IMR-90 (cell line): Measurements from ENCODE around the gene ZKSCAN1. TPM values are rescaled to one million over a fixed set of nuclear protein-coding genes. Genes with fewer than 3 reads are reported as not detected.

Experiments
- ATAC-seq: fragments of 200-7000 bp; cut with Tn5 transposase; 2 replicates; pipeline ENCODE4 v1.9.1; 2020; ENCODE audit warnings: low read depth, mild to moderate bottlenecking, moderate library complexity
- BruUV-seq: library from RNA; stranded (reverse); fragments of 400-500 nt; replicated peaks from 2 replicates; lab custom pipeline; 2021; lab: Mats Ljungman, UMichigan
- CTCF ChIA-PET: fragments of 300-600 bp; formaldehyde crosslinking; extraction: SDS; loops from one replicate; lab custom pipeline; 2021; ENCODE audit warnings: antibody characterized with exemption; lab: Yijun Ruan, JAX
- POLR2A ChIA-PET: fragments of 300-600 bp; sonication (Branson Sonifier 250); formaldehyde crosslinking; loops from one replicate; lab custom pipeline; 2022; ENCODE audit warnings: antibody characterized with exemption; ENCODE audit not compliant: unreplicated experiment; lab: Charles Lee
- DNase-seq: peaks from one replicate; pipeline ENCODE4 v3.0.0; 2013
- H2AFZ ChIP-seq: replicated peaks from 2 replicates; pipeline ENCODE3; 2013; ENCODE audit warnings: low read length, mild to moderate bottlenecking; ENCODE audit not compliant: poor library complexity
- H2AK5ac ChIP-seq: 2 replicates; pipeline ENCODE4 v1.6.1; 2013; ENCODE audit warnings: low read depth, low read length, inconsistent platforms
- H2AK9ac ChIP-seq: replicated peaks from 2 replicates; pipeline ENCODE3; 2013; ENCODE audit warnings: mild to moderate bottlenecking, low read depth, low read length, moderate library complexity; ENCODE audit not compliant: poor library complexity
- H2BK120ac ChIP-seq: 2 replicates; pipeline ENCODE4 v1.6.1; 2013; ENCODE audit warnings: low read depth, low read length, inconsistent platforms
- H2BK15ac ChIP-seq: 3 replicates; pipeline ENCODE4 v1.6.1; 2013; ENCODE audit warnings: low read depth, low read length, inconsistent platforms
- H2BK20ac ChIP-seq: 2 replicates; pipeline ENCODE4 v1.6.1; 2013; ENCODE audit warnings: low read depth, mild to moderate bottlenecking, inconsistent platforms, low read length, moderate library complexity
- H2BK5ac ChIP-seq: 2 replicates; pipeline ENCODE4 v1.6.1; 2013; ENCODE audit warnings: mild to moderate bottlenecking, low read depth, low read length, inconsistent platforms; ENCODE audit not compliant: poor library complexity, severe bottlenecking
- H3K14ac ChIP-seq: replicated peaks from 2 replicates; pipeline ENCODE4 v1.6.1; 2013; ENCODE audit warnings: low read depth, low read length, inconsistent platforms
- H3K18ac ChIP-seq: 2 replicates; pipeline ENCODE4 v1.6.1; 2013; ENCODE audit warnings: low read depth, low read length, control low read depth
- H3K23ac ChIP-seq: 2 replicates; pipeline ENCODE4 v1.6.1; 2013; ENCODE audit warnings: low read depth, low read length, inconsistent platforms
- H3K27ac ChIP-seq: 2 replicates; pipeline ENCODE4 v1.5.1; 2013; ENCODE audit warnings: mild to moderate bottlenecking, control low read depth, low read length; ENCODE audit not compliant: insufficient read depth
- H3K27me3 ChIP-seq: 2 replicates; pipeline ENCODE4 v1.6.1; 2013; ENCODE audit warnings: low read length; ENCODE audit not compliant: control insufficient read depth, insufficient read depth
- H3K36me3 ChIP-seq: 2 replicates; pipeline ENCODE4 v1.6.1; 2013; ENCODE audit warnings: low read length, mixed read lengths; ENCODE audit not compliant: control insufficient read depth, insufficient read depth
- H3K4ac ChIP-seq: 2 replicates; pipeline ENCODE4 v1.6.1; 2013; ENCODE audit warnings: low read depth, low read length, inconsistent platforms
- H3K4me1 ChIP-seq: 2 replicates; pipeline ENCODE4 v1.6.1; 2013; ENCODE audit warnings: low read length, mixed read lengths; ENCODE audit not compliant: control insufficient read depth, insufficient read depth
- H3K4me2 ChIP-seq: 2 replicates; pipeline ENCODE4 v1.6.1; 2013; ENCODE audit warnings: low read depth, mild to moderate bottlenecking, control low read depth, low read length, moderate library complexity
- H3K4me3 ChIP-seq: 2 replicates; pipeline ENCODE4 v1.5.1; 2013; ENCODE audit warnings: low read depth, mild to moderate bottlenecking, control low read depth, low read length, moderate library complexity; ENCODE audit not compliant: insufficient read depth
- H3K56ac ChIP-seq: 2 replicates; pipeline ENCODE4 v1.6.1; 2013; ENCODE audit warnings: low read length, inconsistent platforms; ENCODE audit not compliant: insufficient read depth; ENCODE audit errors: extremely low read depth
- H3K79me1 ChIP-seq, 2 experiments: 2 replicates each; pipeline ENCODE4 v1.6.1; 2013; ENCODE audit warnings: low read length in 2 of 2, inconsistent platforms in 1 of 2, low read depth in 1 of 2
- H3K9ac ChIP-seq: 2 replicates; pipeline ENCODE4 v1.6.1; 2013; ENCODE audit warnings: low read depth, low read length, control low read depth
- H3K9me1 ChIP-seq: 2 replicates; pipeline ENCODE4 v1.6.1; 2013; ENCODE audit warnings: low read length, inconsistent platforms; ENCODE audit not compliant: insufficient read depth
- H3K9me3 ChIP-seq: 2 replicates; pipeline ENCODE4 v1.6.1; 2013; ENCODE audit warnings: low read length; ENCODE audit not compliant: control insufficient read depth, insufficient read depth
- H4K20me1 ChIP-seq: 2 replicates; pipeline ENCODE4 v1.6.1; 2013; ENCODE audit warnings: low read length, inconsistent platforms; ENCODE audit not compliant: insufficient read depth
- H4K5ac ChIP-seq: 2 replicates; pipeline ENCODE4 v1.6.1; 2013; ENCODE audit warnings: mild to moderate bottlenecking, low read depth, low read length, control low read depth
- H4K8ac ChIP-seq, 2 experiments: 2 replicates each; pipeline ENCODE4 v1.6.1; 2013; ENCODE audit warnings: low read depth in 2 of 2, low read length in 2 of 2, control low read depth in 1 of 2, inconsistent platforms in 1 of 2
- H4K91ac ChIP-seq: 2 replicates; pipeline ENCODE4 v1.6.1; 2013; ENCODE audit warnings: low read depth, low read length, inconsistent platforms; ENCODE audit not compliant: insufficient read depth
- BHLHE40 ChIP-seq: fragments of 150-350 bp; IDR thresholded peaks from 2 replicates; pipeline ENCODE4 v1.6.1; 2016; ENCODE audit warnings: mild to moderate bottlenecking, low read depth, low read length
- CEBPB ChIP-seq: IDR thresholded peaks from 2 replicates; pipeline ENCODE4 v1.6.1; 2012; ENCODE audit warnings: low read depth, low read length, improper control_type of control experiment
- CHD1 ChIP-seq: IDR thresholded peaks from 2 replicates; pipeline ENCODE4 v1.6.1; 2012; ENCODE audit warnings: low read depth, low read length, improper control_type of control experiment
- FOS ChIP-seq: fragments of 150-350 bp; IDR thresholded peaks from 2 replicates; pipeline ENCODE4 v1.6.1; 2016; ENCODE audit warnings: low read depth, low read length
- MAZ ChIP-seq: IDR thresholded peaks from 2 replicates; pipeline ENCODE4 v1.6.1; 2012; ENCODE audit warnings: low read depth, mild to moderate bottlenecking, low read length, improper control_type of control experiment, moderate library complexity, borderline replicate concordance
- MXI1 ChIP-seq: IDR thresholded peaks from 2 replicates; pipeline ENCODE4 v1.6.1; 2012; ENCODE audit warnings: low read depth, mild to moderate bottlenecking, low read length, moderate library complexity, borderline replicate concordance
- NFE2L2 ChIP-seq: fragments of 150-350 bp; IDR thresholded peaks from 2 replicates; pipeline ENCODE4 v1.6.1; 2016; ENCODE audit warnings: low read depth, mild to moderate bottlenecking, low read length
- WGBS, 2 experiments: methylation state at CpG; one replicate each; pipeline versions ENCODE4 v1.1.5 to v1.1.7; 2013; ENCODE audit warnings: missing lambda C conversion rate in 2 of 2; ENCODE audit not compliant: insufficient read length in 1 of 2; ENCODE audit errors: extremely low coverage in 2 of 2; 5-methylcytosine and 5-hydroxymethylcytosine counted together
- dilution Hi-C: fragments of 300-500 bp; cut with HindIII; formaldehyde crosslinking; loops from one replicate; pipeline ENCODE4 v1.14.3; 2018; ENCODE audit warnings: low sequenced_read_pairs; ENCODE audit not compliant: unreplicated experiment
- in situ Hi-C: fragments of 300-500 bp; cut with MboI; formaldehyde crosslinking; loops from 3 replicates; pipeline ENCODE4 v1.14.3; 2019; ENCODE audit warnings: low sequenced_read_pairs, inconsistent platforms, mixed read lengths
- intact Hi-C: fragments of 100-400 bp; cut with micrococcal nuclease; formaldehyde crosslinking; loops from 2 replicates; pipeline ENCODE4 v1.10.0; 2022
- polyA plus RNA-seq, 3 experiments: library from polyadenylated mRNA; depleted of rRNA; stranded (reverse); fragments of >200 nt; gene quantifications; 2 replicates each; pipeline ENCODE4 v1.2.3, GENCODE V29; 2012; ENCODE audit warnings: low replicate concordance in 1 of 3
- total RNA-seq: library from RNA; depleted of rRNA; stranded (reverse); fragments of >200 nt; gene quantifications from 2 replicates; pipeline ENCODE4 v1.2.3, GENCODE V29; 2012
- TF ChIP-seq, protein P1 (sequence below): conservative IDR thresholded peaks from 2 replicates; pipeline ENCODE4 v1.5.1; 2012; ENCODE audit warnings: mild to moderate bottlenecking, low read depth, low read length, improper control_type of control experiment
- TF ChIP-seq, protein P2 (sequence below): fragments of 150-350 bp; IDR thresholded peaks from 2 replicates; pipeline ENCODE4 v1.6.1; 2017; ENCODE audit warnings: mild to moderate bottlenecking, antibody characterized with exemption, low read length, low read depth
- TF ChIP-seq, protein P3 (sequence below): fragments of 150-350 bp; IDR thresholded peaks from 2 replicates; pipeline ENCODE4 v1.6.1; 2016; ENCODE audit warnings: low read depth, mild to moderate bottlenecking, low read length, moderate library complexity, borderline replicate concordance

The ZKSCAN1 gene
- total and polyA plus RNA-seq, 2 of the 4 experiments (the other 2 are of a cell fraction) = 13.7 to 40.7 TPM

DNA sequence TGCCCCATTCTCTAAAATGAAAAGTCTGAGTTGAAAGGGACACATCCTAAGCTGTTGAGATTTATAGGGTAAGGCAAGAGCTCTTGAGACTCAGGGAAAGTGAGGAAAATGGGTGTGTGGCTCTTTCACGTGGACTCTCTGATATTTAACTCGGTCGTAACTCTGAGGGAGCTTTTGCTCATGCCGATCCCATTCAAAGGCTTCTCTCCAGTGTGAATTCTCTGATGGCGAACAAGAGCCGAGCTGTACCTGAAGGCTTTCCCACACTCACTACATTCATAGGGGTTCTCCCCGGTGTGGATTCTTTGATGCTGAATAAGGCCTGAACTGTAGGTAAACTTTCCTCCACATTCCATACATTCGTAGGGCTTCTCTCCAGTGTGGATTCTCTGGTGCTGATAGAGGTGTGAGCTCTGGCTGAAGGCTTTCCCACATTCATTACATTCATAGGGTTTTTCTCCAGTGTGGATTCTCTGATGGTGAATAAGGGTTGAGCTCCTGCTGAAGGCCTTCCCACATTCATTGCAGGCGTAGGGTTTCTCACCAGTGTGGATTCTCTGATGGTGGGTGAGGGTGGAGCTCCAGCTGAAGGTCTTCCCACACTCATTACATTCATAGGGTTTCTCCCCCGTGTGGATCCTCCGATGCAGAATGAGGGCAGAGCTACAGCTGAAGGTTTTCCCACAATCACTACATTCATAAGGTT is 55.8 kb downstream of the ZKSCAN1 start (continued):
- TF ChIP-seq MXI1 = no peak

DNA sequence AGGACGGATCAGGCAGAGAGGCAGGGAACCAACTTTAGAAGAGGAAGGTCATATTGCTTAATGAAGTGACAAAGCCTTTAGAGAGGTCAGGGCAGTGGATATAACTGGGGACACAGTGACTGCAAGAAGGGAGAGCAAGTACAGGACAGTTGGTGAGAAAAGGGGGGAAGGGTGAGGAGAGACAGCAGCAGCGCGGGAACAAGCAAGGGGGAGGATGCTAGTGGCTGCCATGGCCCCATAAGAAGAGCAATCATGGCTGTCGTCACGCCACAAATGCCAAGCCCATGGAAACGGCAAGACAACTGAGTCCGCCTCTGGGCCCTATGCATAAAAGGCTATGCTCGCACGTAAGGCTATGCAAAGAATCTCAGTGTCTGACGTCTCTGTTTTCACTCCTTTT is 57.1 kb downstream of the ZKSCAN1 start:
- TF ChIP-seq NFE2L2 (no peak), MXI1 (no peak), MAZ (no peak), FOS (no peak), BHLHE40 (no peak), CEBPB (no peak), CHD1 (no peak)
- TF ChIP-seq, protein P1, sequence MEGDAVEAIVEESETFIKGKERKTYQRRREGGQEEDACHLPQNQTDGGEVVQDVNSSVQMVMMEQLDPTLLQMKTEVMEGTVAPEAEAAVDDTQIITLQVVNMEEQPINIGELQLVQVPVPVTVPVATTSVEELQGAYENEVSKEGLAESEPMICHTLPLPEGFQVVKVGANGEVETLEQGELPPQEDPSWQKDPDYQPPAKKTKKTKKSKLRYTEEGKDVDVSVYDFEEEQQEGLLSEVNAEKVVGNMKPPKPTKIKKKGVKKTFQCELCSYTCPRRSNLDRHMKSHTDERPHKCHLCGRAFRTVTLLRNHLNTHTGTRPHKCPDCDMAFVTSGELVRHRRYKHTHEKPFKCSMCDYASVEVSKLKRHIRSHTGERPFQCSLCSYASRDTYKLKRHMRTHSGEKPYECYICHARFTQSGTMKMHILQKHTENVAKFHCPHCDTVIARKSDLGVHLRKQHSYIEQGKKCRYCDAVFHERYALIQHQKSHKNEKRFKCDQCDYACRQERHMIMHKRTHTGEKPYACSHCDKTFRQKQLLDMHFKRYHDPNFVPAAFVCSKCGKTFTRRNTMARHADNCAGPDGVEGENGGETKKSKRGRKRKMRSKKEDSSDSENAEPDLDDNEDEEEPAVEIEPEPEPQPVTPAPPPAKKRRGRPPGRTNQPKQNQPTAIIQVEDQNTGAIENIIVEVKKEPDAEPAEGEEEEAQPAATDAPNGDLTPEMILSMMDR = no peak
- TF ChIP-seq, protein P2, sequence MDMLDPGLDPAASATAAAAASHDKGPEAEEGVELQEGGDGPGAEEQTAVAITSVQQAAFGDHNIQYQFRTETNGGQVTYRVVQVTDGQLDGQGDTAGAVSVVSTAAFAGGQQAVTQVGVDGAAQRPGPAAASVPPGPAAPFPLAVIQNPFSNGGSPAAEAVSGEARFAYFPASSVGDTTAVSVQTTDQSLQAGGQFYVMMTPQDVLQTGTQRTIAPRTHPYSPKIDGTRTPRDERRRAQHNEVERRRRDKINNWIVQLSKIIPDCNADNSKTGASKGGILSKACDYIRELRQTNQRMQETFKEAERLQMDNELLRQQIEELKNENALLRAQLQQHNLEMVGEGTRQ = no peak
- TF ChIP-seq, protein P3, sequence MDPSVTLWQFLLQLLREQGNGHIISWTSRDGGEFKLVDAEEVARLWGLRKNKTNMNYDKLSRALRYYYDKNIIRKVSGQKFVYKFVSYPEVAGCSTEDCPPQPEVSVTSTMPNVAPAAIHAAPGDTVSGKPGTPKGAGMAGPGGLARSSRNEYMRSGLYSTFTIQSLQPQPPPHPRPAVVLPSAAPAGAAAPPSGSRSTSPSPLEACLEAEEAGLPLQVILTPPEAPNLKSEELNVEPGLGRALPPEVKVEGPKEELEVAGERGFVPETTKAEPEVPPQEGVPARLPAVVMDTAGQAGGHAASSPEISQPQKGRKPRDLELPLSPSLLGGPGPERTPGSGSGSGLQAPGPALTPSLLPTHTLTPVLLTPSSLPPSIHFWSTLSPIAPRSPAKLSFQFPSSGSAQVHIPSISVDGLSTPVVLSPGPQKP = no peak
- Histone ChIP-seq H3K4ac (no peak overlapping the region), H3K56ac (no peak overlapping the region), H4K20me1 (no peaks in the 10 kb centered on the region; the same call in 1 of the 2 replicates), H3K27ac (no peak overlapping the region), H2AK9ac (no peak overlapping the region), H3K27me3 (no peaks in the 10 kb centered on the region), H3K9me3 (peaks cover 74% of the 10 kb centered on the region), H4K91ac (no peak overlapping the region), H3K23ac (no peak overlapping the region), H4K5ac (no peak overlapping the region), H3K18ac (no peak overlapping the region), H3K79me1 (peaks cover 28 to 47% of the 10 kb centered on the region in 2 experiments), H3K36me3 (peaks cover 88% of the 10 kb centered on the region), H2BK20ac (no peak overlapping the region), H3K4me2 (no peak overlapping the region), H2AK5ac (no peak overlapping the region), H2BK15ac (no peak overlapping the region), H3K9me1 (no peaks in the 10 kb centered on the region), H3K14ac (no peak overlapping the region), H3K4me3 (no peak overlapping the region), H3K9ac (no peak overlapping the region), H2BK120ac (no peak overlapping the region), H2BK5ac (no peak overlapping the region), H4K8ac (no peak overlapping the region), H2AFZ (no peak overlapping the region), H3K4me1 (no peaks in the 10 kb centered on the region)
- in situ Hi-C loops = no loop called here
- POLR2A ChIA-PET = no interaction called here
- WGBS, 2 experiments = 94% methylated on average over 5 of the region's 10 CpGs; no CpG with 5 or more reads in 1 of the 2 experiments
- ATAC-seq (no peak), DNase-seq (no peak)
- intact Hi-C loops = no loop called here
- CTCF ChIA-PET = no interaction called here
- BruUV-seq = no TSS peak
- dilution Hi-C loops = no loop called here
